GM12873 (cell line): ENCODE data around the gene CRKL.
A peak's percentile ranks its signal among the peaks of the same experiment; 100 is the strongest.

ENCODE experiments used
- CTCF ChIP-seq: IDR thresholded peaks from 2 replicates; pipeline ENCODE4 v1.5.1; 2012; ENCODE audit warnings: low read depth, mild to moderate bottlenecking, moderate library complexity, low read length, control low read depth; ENCODE audit not compliant: insufficient read depth; ENCODE audit errors: missing control alignments

CRKL gene

GRCh38 chr22:20916916-20917810 is at the start of gene CRKL:
Gene CRKL (plus strand): TSS chr22:20917407. CDS start chr22:20917935, 528 bp downstream.
- peak; percentile 94 for TF ChIP-seq CTCF

GRCh38 chr22:20868025-20868962 is 48.9 kb upstream of the CRKL start:
- no peak for TF ChIP-seq CTCF

GRCh38 chr22:20869234-20869633 is 48.0 kb upstream of the CRKL start:
- TF ChIP-seq CTCF = no peak

- no peak for TF ChIP-seq CTCF
These were observed 44.0 kb upstream of the CRKL start for GRCh38 chr22:20873214-20873613.

GRCh38 chr22:20875296-20875695 is 41.9 kb upstream of the CRKL start:
- no peak for TF ChIP-seq CTCF

GRCh38 chr22:20877715-20878114 is 39.5 kb upstream of the CRKL start:
- no peak for TF ChIP-seq CTCF

GRCh38 chr22:20881231-20881630 is 36.0 kb upstream of the CRKL start:
- TF ChIP-seq CTCF = no peak
